ENCODE results near the gene IL22RA1.

GRCh38 chr1:24108334-24109165, 34.4 kb downstream of the IL22RA1 start:
- TF ChIP-seq POLR2A (IDR thresholded peaks at IDR 0.05), result no peak
- TF ChIP-seq, protein P1, sequence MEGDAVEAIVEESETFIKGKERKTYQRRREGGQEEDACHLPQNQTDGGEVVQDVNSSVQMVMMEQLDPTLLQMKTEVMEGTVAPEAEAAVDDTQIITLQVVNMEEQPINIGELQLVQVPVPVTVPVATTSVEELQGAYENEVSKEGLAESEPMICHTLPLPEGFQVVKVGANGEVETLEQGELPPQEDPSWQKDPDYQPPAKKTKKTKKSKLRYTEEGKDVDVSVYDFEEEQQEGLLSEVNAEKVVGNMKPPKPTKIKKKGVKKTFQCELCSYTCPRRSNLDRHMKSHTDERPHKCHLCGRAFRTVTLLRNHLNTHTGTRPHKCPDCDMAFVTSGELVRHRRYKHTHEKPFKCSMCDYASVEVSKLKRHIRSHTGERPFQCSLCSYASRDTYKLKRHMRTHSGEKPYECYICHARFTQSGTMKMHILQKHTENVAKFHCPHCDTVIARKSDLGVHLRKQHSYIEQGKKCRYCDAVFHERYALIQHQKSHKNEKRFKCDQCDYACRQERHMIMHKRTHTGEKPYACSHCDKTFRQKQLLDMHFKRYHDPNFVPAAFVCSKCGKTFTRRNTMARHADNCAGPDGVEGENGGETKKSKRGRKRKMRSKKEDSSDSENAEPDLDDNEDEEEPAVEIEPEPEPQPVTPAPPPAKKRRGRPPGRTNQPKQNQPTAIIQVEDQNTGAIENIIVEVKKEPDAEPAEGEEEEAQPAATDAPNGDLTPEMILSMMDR (IDR thresholded peaks at IDR 0.05), result no peak

All from lower leg skin (tissue), 3 donors.